H9 (cell line): ENCODE data around the gene FN3KRP. TPM values are rescaled to one million over a fixed set of nuclear protein-coding genes. Genes with fewer than 3 reads are reported as not detected.

Source experiments
- DNase-seq: peaks from one replicate; pipeline ENCODE4 v3.0.0-alpha.2; 2017
- H2AFZ ChIP-seq: one replicate; pipeline ENCODE4 v1.6.1; 2013; ENCODE audit warnings: mild to moderate bottlenecking, low read length, control low read depth, moderate library complexity
- H2AK5ac ChIP-seq: 2 replicates; pipeline ENCODE4 v1.6.1; 2013; ENCODE audit warnings: low read length, control low read depth, mixed read lengths; ENCODE audit not compliant: insufficient read length
- H2BK120ac ChIP-seq: one replicate; pipeline ENCODE4 v1.6.1; 2013; ENCODE audit warnings: low read depth, mild to moderate bottlenecking, low read length, control low read depth, inconsistent platforms; ENCODE audit not compliant: poor library complexity, severe bottlenecking
- H2BK12ac ChIP-seq: 2 replicates; pipeline ENCODE4 v1.6.1; 2013; ENCODE audit warnings: low read length, control low read depth, mixed read lengths, low read depth; ENCODE audit not compliant: insufficient read length
- H2BK15ac ChIP-seq: 2 replicates; pipeline ENCODE4 v1.6.1; 2013; ENCODE audit warnings: low read depth, low read length, control low read depth
- H2BK20ac ChIP-seq: one replicate; pipeline ENCODE4 v1.6.1; 2013; ENCODE audit warnings: low read depth, mild to moderate bottlenecking, low read length, control low read depth, inconsistent platforms; ENCODE audit not compliant: poor library complexity, severe bottlenecking
- H2BK5ac ChIP-seq: 2 replicates; pipeline ENCODE4 v1.6.1; 2013; ENCODE audit warnings: low read length, control low read depth, mixed read lengths; ENCODE audit not compliant: insufficient read length
- H3K14ac ChIP-seq: 2 replicates; pipeline ENCODE4 v1.6.1; 2013; ENCODE audit warnings: low read length, control low read depth; ENCODE audit not compliant: insufficient read depth
- H3K18ac ChIP-seq: 2 replicates; pipeline ENCODE4 v1.6.1; 2013; ENCODE audit warnings: low read depth, mild to moderate bottlenecking, mixed read lengths, low read length, control low read depth; ENCODE audit not compliant: insufficient read length
- H3K23ac ChIP-seq: 2 replicates; pipeline ENCODE4 v1.6.1; 2013; ENCODE audit warnings: low read length, control low read depth, mixed read lengths, low read depth; ENCODE audit not compliant: insufficient read length
- H3K23me2 ChIP-seq: 2 replicates; pipeline ENCODE4 v1.6.1; 2013; ENCODE audit warnings: low read depth, mild to moderate bottlenecking, mixed read lengths, low read length, control low read depth; ENCODE audit not compliant: insufficient read length, poor library complexity, severe bottlenecking
- H3K27ac ChIP-seq: 2 replicates; pipeline ENCODE4 v1.5.1; 2013; ENCODE audit warnings: low read length, control low read depth, mixed read lengths, low read depth; ENCODE audit not compliant: insufficient read length
- H3K27me3 ChIP-seq: 2 replicates; pipeline ENCODE4 v1.6.1; 2013; ENCODE audit warnings: low read length, control low read depth, inconsistent platforms; ENCODE audit not compliant: insufficient read depth
- H3K4ac ChIP-seq: 2 replicates; pipeline ENCODE4 v1.6.1; 2013; ENCODE audit warnings: low read depth, mild to moderate bottlenecking, control low read depth, inconsistent platforms, low read length, moderate library complexity
- H3K4me1 ChIP-seq: 2 replicates; pipeline ENCODE4 v1.6.1; 2013; ENCODE audit warnings: low read length, control low read depth, inconsistent platforms; ENCODE audit not compliant: insufficient read depth
- H3K4me2 ChIP-seq: 2 replicates; pipeline ENCODE4 v1.6.1; 2013; ENCODE audit warnings: low read length, control low read depth, mixed read lengths; ENCODE audit not compliant: insufficient read length, insufficient read depth
- H3K56ac ChIP-seq: 2 replicates; pipeline ENCODE4 v1.6.1; 2013; ENCODE audit warnings: low read depth, mild to moderate bottlenecking, mixed read lengths, low read length, control low read depth; ENCODE audit not compliant: insufficient read length
- H3K79me1 ChIP-seq: 2 replicates; pipeline ENCODE4 v1.6.1; 2013; ENCODE audit warnings: low read depth, mild to moderate bottlenecking, moderate library complexity, low read length, control low read depth, inconsistent platforms; ENCODE audit not compliant: insufficient read depth, poor library complexity, severe bottlenecking
- H3K79me2 ChIP-seq: 2 replicates; pipeline ENCODE4 v1.6.1; 2013; ENCODE audit warnings: low read length, control low read depth, inconsistent platforms; ENCODE audit not compliant: insufficient read depth
- H3K9ac ChIP-seq: 2 replicates; pipeline ENCODE4 v1.6.1; 2013; ENCODE audit warnings: low read length, control low read depth, mixed read lengths; ENCODE audit not compliant: insufficient read length; ENCODE audit errors: extremely low read depth
- H3K9me3 ChIP-seq: one replicate; pipeline ENCODE4 v1.6.1; 2013; ENCODE audit warnings: low read depth, low read length, inconsistent platforms; ENCODE audit not compliant: control insufficient read depth
- H3T11ph ChIP-seq: one replicate; pipeline ENCODE4 v1.6.1; 2013; ENCODE audit warnings: mild to moderate bottlenecking, low read length, control low read depth, inconsistent platforms
- H4K20me1 ChIP-seq: one replicate; pipeline ENCODE4 v1.6.1; 2013; ENCODE audit not compliant: control insufficient read depth, insufficient read length, insufficient read depth
- H4K5ac ChIP-seq: 2 replicates; pipeline ENCODE4 v1.6.1; 2013; ENCODE audit warnings: low read depth, mild to moderate bottlenecking, mixed read lengths, low read length, control low read depth; ENCODE audit not compliant: insufficient read length
- H4K8ac ChIP-seq: replicated peaks from 2 replicates; pipeline ENCODE4 v1.6.1; 2013; ENCODE audit warnings: low read length, control low read depth, mixed read lengths, low read depth; ENCODE audit not compliant: insufficient read length
- H4K91ac ChIP-seq: 2 replicates; pipeline ENCODE4 v1.6.1; 2013; ENCODE audit warnings: low read depth, mild to moderate bottlenecking, moderate library complexity, mixed read lengths, low read length, control low read depth; ENCODE audit not compliant: insufficient read length
- H3K27ac Mint-ChIP-seq, 3 experiments: 2 replicates in 2 of 3; 3 replicates in 1 of 3; pipeline ENCODE4 v1.8.0; 2020 to 2021; ENCODE audit warnings: mixed read lengths in 3 of 3, mild to moderate bottlenecking in 1 of 3, moderate library complexity in 1 of 3
- H3K27me3 Mint-ChIP-seq: 2 replicates; pipeline ENCODE4 v1.8.0; 2021; ENCODE audit warnings: low read depth, mild to moderate bottlenecking, moderate library complexity, mixed read lengths
- H3K36me3 Mint-ChIP-seq, 3 experiments: 2 replicates in 2 of 3; 3 replicates in 1 of 3; pipeline ENCODE4 v1.8.0; 2020 to 2021; ENCODE audit warnings: low read depth in 3 of 3, mixed read lengths in 3 of 3; ENCODE audit not compliant: insufficient read depth in 1 of 3
- H3K4me1 Mint-ChIP-seq, 2 experiments: 2 replicates each; pipeline ENCODE4 v1.8.0; 2020; ENCODE audit warnings: mixed read lengths in 2 of 2
- H3K4me3 Mint-ChIP-seq, 2 experiments: 2 replicates in 1 of 2; 3 replicates in 1 of 2; pipeline ENCODE4 v1.8.0; 2020 to 2021; ENCODE audit warnings: mild to moderate bottlenecking in 2 of 2, mixed read lengths in 2 of 2, moderate library complexity in 1 of 2
- H3K9me3 Mint-ChIP-seq, 2 experiments: 2 replicates in 1 of 2; 3 replicates in 1 of 2; pipeline ENCODE4 v1.8.0; 2020; ENCODE audit warnings: mild to moderate bottlenecking in 2 of 2, mixed read lengths in 2 of 2, moderate library complexity in 1 of 2
- CTCF ChIP-seq: fragments of 200-600 bp; sonication (generic); conservative IDR thresholded peaks from 3 replicates; pipeline ENCODE4 v1.8.0; 2021; ENCODE audit warnings: antibody characterized with exemption, mild to moderate bottlenecking
- WGBS: extraction: QIAGEN DNeasy Blood & Tissue Kit; methylation state at CpG from one replicate; pipeline ENCODE4 v1.1.7; 2013; ENCODE audit warnings: missing lambda C conversion rate, low lambda C conversion rate, mixed read lengths; ENCODE audit not compliant: insufficient read length; ENCODE audit errors: extremely low coverage; 5-methylcytosine and 5-hydroxymethylcytosine counted together
- total RNA-seq: library from RNA; stranded (reverse); gene quantifications from 2 replicates; pipeline ENCODE4 v1.2.1, GENCODE V29; 2021

Gene FN3KRP
- total RNA-seq, 1 experiment from 2014 or later = 32.9 TPM

- H3K27ac Mint-ChIP-seq = no peak overlapping the region
- no peaks in the 10 kb centered on the region for H3K4me1 ChIP-seq
- H3K18ac ChIP-seq = no peak overlapping the region
- no peaks in the 10 kb centered on the region for H3K79me1 ChIP-seq
- no peak overlapping the region for H4K91ac ChIP-seq
- H3K14ac ChIP-seq = no peak overlapping the region
- no peaks in the 10 kb centered on the region for H3K79me2 ChIP-seq
- H3K4me2 ChIP-seq = no peak overlapping the region
- no peak overlapping the region for H2AFZ ChIP-seq
- no peak overlapping the region for H2BK20ac ChIP-seq
- no peak for TF ChIP-seq CTCF
- H3K56ac ChIP-seq = no peak overlapping the region
- DNase-seq = no peak
- no peaks in the 10 kb centered on the region for H3K27me3 ChIP-seq
- peaks cover 2% of the 10 kb centered on the region; the same call in 1 of the 2 replicates for H3K27me3 Mint-ChIP-seq
- peaks cover 23 to 25% of the 10 kb centered on the region in 2 experiments for H3K9me3 Mint-ChIP-seq
- no peak overlapping the region for H2BK15ac ChIP-seq
- H3K4me3 Mint-ChIP-seq = no peak overlapping the region
- WGBS = no CpG with 5 or more reads among the region's 10 CpGs
- H3K9ac ChIP-seq = no peak overlapping the region
- H3K4me1 Mint-ChIP-seq = peaks cover 19 to 20% of the 10 kb centered on the region in 2 experiments
- H2AK5ac ChIP-seq = no peak overlapping the region
- no peak overlapping the region for H3K23ac ChIP-seq
- no peak overlapping the region for H4K8ac ChIP-seq
- peaks cover 40 to 58% (median 56%) of the 10 kb centered on the region in 3 experiments for H3K36me3 Mint-ChIP-seq
- H3K23me2 ChIP-seq = no peaks in the 10 kb centered on the region
- H3K27ac ChIP-seq = no peak overlapping the region
- no peak overlapping the region for H4K5ac ChIP-seq
- no peak overlapping the region for H2BK5ac ChIP-seq
- H4K20me1 ChIP-seq = no peaks in the 10 kb centered on the region
- no peaks in the 10 kb centered on the region for H3K9me3 ChIP-seq
- no peak overlapping the region for H3T11ph ChIP-seq
- no peak overlapping the region for H3K4ac ChIP-seq
- no peak overlapping the region for H2BK12ac ChIP-seq
- H2BK120ac ChIP-seq = no peak overlapping the region
Observed at GRCh38 chr17:82740906-82741759, 24.6 kb downstream of the FN3KRP start.
